GM12891 (cell line): ENCODE measurements around the gene PREX1.
"Not testable (repeated sequence)": the region's sequence is repeated elsewhere in the genome, so short reads cannot be mapped to it uniquely, and the experiment has no call there.

Experiments used
- PAX5 ChIP-seq: IDR thresholded peaks from 2 replicates; pipeline ENCODE4 v1.6.1; 2011; ENCODE audit warnings: low read length, moderate library complexity, mild to moderate bottlenecking; ENCODE audit not compliant: insufficient read depth, severe bottlenecking
- POLR2A ChIP-seq: IDR thresholded peaks from 2 replicates; pipeline ENCODE4 v1.6.1; 2011; ENCODE audit warnings: low read depth, low read length, control low read depth
- POLR2AphosphoS5 ChIP-seq: IDR thresholded peaks from 2 replicates; pipeline ENCODE4 v1.6.1; 2011; ENCODE audit warnings: low read depth, low read length, control low read depth
- POU2F2 ChIP-seq: IDR thresholded peaks from 2 replicates; pipeline ENCODE4 v1.6.1; 2011; ENCODE audit warnings: low read depth, mild to moderate bottlenecking, control low read depth, low read length, moderate library complexity
- SPI1 ChIP-seq: IDR thresholded peaks from 2 replicates; pipeline ENCODE4 v1.6.1; 2011; ENCODE audit warnings: low read depth, low read length, control low read depth
- TAF1 ChIP-seq: IDR thresholded peaks from 2 replicates; pipeline ENCODE4 v1.6.1; 2011; ENCODE audit warnings: low read depth, low read length, control low read depth

- not testable (repeated sequence) for TF ChIP-seq POLR2A, TAF1, POLR2AphosphoS5, SPI1, PAX5, POU2F2
These were observed 229.4 kb downstream of the PREX1 start for GRCh38 chr20:48598303-48598941.
